Astrocyte (in vitro differentiated cells and primary cell): ENCODE results near the gene DUSP6. TPM values are rescaled to one million over a fixed set of nuclear protein-coding genes. Genes with fewer than 3 reads are reported as not detected.

ENCODE experiments used
- DNase-seq: peaks from one replicate; pipeline ENCODE4 v3.0.0-alpha.2; 2010; ENCODE audit warnings: low read depth
- FAIRE-seq: peaks from 2 replicates; lab custom pipeline; 2011; peaks lifted over from hg19 to GRCh38; lab: Jason Lieb, UNC
- H2AFZ ChIP-seq: 2 replicates; pipeline ENCODE4 v1.6.0; 2012; ENCODE audit warnings: low read depth, low read length, inconsistent platforms
- H3K27ac ChIP-seq: 2 replicates; pipeline ENCODE4 v1.5.1; 2011; ENCODE audit warnings: low read depth, low read length, inconsistent platforms
- H3K27me3 ChIP-seq: 2 replicates; pipeline ENCODE4 v1.6.0; 2011; ENCODE audit warnings: low read length, inconsistent platforms; ENCODE audit not compliant: insufficient read depth
- H3K36me3 ChIP-seq: 2 replicates; pipeline ENCODE4 v1.5.1; 2011; ENCODE audit warnings: low read length, inconsistent platforms; ENCODE audit not compliant: insufficient read depth
- H3K4me1 ChIP-seq: 2 replicates; pipeline ENCODE4 v1.5.1; 2011; ENCODE audit warnings: low read length, inconsistent platforms; ENCODE audit not compliant: insufficient read depth
- H3K4me2 ChIP-seq: 2 replicates; pipeline ENCODE4 v1.6.0; 2012; ENCODE audit warnings: low read length, inconsistent platforms
- H3K4me3 ChIP-seq: 2 replicates; pipeline ENCODE4 v1.5.1; 2011; ENCODE audit warnings: low read depth, mild to moderate bottlenecking, low read length, inconsistent platforms; ENCODE audit not compliant: insufficient read depth
- H3K79me2 ChIP-seq: 2 replicates; pipeline ENCODE4 v1.6.0; 2012; ENCODE audit warnings: mild to moderate bottlenecking, low read length, inconsistent platforms; ENCODE audit not compliant: insufficient read depth
- H3K9ac ChIP-seq: 2 replicates; pipeline ENCODE4 v1.6.0; 2012; ENCODE audit warnings: mild to moderate bottlenecking, low read length, inconsistent platforms
- H3K9me3 ChIP-seq: 2 replicates; pipeline ENCODE4 v1.5.1; 2012; ENCODE audit warnings: low read depth, mild to moderate bottlenecking, low read length, inconsistent platforms; ENCODE audit not compliant: insufficient read depth
- H4K20me1 ChIP-seq: 2 replicates; pipeline ENCODE4 v1.6.0; 2012; ENCODE audit warnings: low read length, inconsistent platforms; ENCODE audit not compliant: insufficient read depth
- H3K27ac Mint-ChIP-seq: one replicate; pipeline ENCODE4 v1.8.0; 2021; ENCODE audit warnings: mild to moderate bottlenecking, mixed read lengths; ENCODE audit not compliant: unreplicated experiment
- H3K27me3 Mint-ChIP-seq: one replicate; pipeline ENCODE4 v1.8.0; 2021; ENCODE audit warnings: low read depth, mixed read lengths; ENCODE audit not compliant: unreplicated experiment
- H3K36me3 Mint-ChIP-seq: one replicate; pipeline ENCODE4 v1.8.0; 2021; ENCODE audit warnings: low read depth, mixed read lengths; ENCODE audit not compliant: unreplicated experiment
- H3K4me1 Mint-ChIP-seq: one replicate; pipeline ENCODE4 v1.8.0; 2021; ENCODE audit warnings: low read depth, mixed read lengths; ENCODE audit not compliant: unreplicated experiment
- H3K4me3 Mint-ChIP-seq: one replicate; pipeline ENCODE4 v1.8.0; 2021; ENCODE audit warnings: mild to moderate bottlenecking, moderate library complexity, mixed read lengths; ENCODE audit not compliant: unreplicated experiment
- H3K9me3 Mint-ChIP-seq: one replicate; pipeline ENCODE4 v1.8.0; 2021; ENCODE audit warnings: mild to moderate bottlenecking, mixed read lengths; ENCODE audit not compliant: unreplicated experiment
- CTCF ChIP-seq: IDR thresholded peaks from 2 replicates; pipeline ENCODE4 v1.5.1; 2011; ENCODE audit warnings: low read depth, mild to moderate bottlenecking, inconsistent platforms, low read length, moderate library complexity; ENCODE audit not compliant: insufficient read depth
- EZH2 ChIP-seq: IDR thresholded peaks from 2 replicates; pipeline ENCODE4 v1.6.1; 2012; ENCODE audit warnings: mild to moderate bottlenecking, low read length, inconsistent platforms; ENCODE audit not compliant: insufficient read depth
- total RNA-seq: library from RNA; stranded (reverse); gene quantifications from 2 replicates; pipeline ENCODE4 v1.2.1, GENCODE V29; 2021

The DUSP6 gene
- total RNA-seq, 1 donor from 2014 or later: 63.0 TPM

- peak overlapping the region; percentile 79 for H2AFZ ChIP-seq
- FAIRE-seq (no peak), DNase-seq (peak; percentile 71)
- Mint-ChIP-seq H3K4me3 (peak overlapping the region; percentile 99), H3K27ac (peak overlapping the region; percentile 99), H3K36me3 (peaks cover 4% of the 10 kb centered on the region), H3K4me1 (peaks cover 20% of the 10 kb centered on the region), H3K9me3 (no peaks in the 10 kb centered on the region), H3K27me3 (no peaks in the 10 kb centered on the region)
- TF ChIP-seq EZH2: no peak
- TF ChIP-seq CTCF: no peak
- H3K27ac ChIP-seq: peak overlapping the region; percentile 93
- peak overlapping the region; percentile 94 for H3K4me2 ChIP-seq
- H3K4me3 ChIP-seq: peak overlapping the region; percentile 63
- peaks cover 35% of the 10 kb centered on the region for H3K4me1 ChIP-seq
- peaks cover 7% of the 10 kb centered on the region for H3K36me3 ChIP-seq
- peak overlapping the region; percentile 88 for H3K9ac ChIP-seq
- H4K20me1 ChIP-seq: peaks cover 29% of the 10 kb centered on the region
- no peaks in the 10 kb centered on the region for H3K9me3 ChIP-seq
- H3K79me2 ChIP-seq: peaks cover 50% of the 10 kb centered on the region
- H3K27me3 ChIP-seq: no peaks in the 10 kb centered on the region
Measured at GRCh38 chr12:89353823-89354611, 1.7 kb upstream of the DUSP6 start.

- peak overlapping the region; percentile 94 for H3K4me2 ChIP-seq
- peaks cover 24% of the 10 kb centered on the region for H3K4me1 Mint-ChIP-seq
- peak overlapping the region; percentile 93 for H3K27ac ChIP-seq
- H4K20me1 ChIP-seq: peaks cover 36% of the 10 kb centered on the region
- peak overlapping the region; percentile 99 for H3K27ac Mint-ChIP-seq
- peaks cover 4% of the 10 kb centered on the region for H3K36me3 Mint-ChIP-seq
- no peaks in the 10 kb centered on the region for H3K9me3 Mint-ChIP-seq
- H3K9me3 ChIP-seq: no peaks in the 10 kb centered on the region
- DNase-seq (peak; percentile 59), FAIRE-seq (no peak)
- H3K4me3 ChIP-seq: peak overlapping the region; percentile 63
- H3K4me3 Mint-ChIP-seq: peak overlapping the region; percentile 99
- H3K4me1 ChIP-seq: peaks cover 40% of the 10 kb centered on the region
- peak overlapping the region; percentile 88 for H3K9ac ChIP-seq
- TF ChIP-seq CTCF (no peak), EZH2 (no peak)
- H3K27me3 Mint-ChIP-seq: no peaks in the 10 kb centered on the region
- peak overlapping the region; percentile 79 for H2AFZ ChIP-seq
- H3K36me3 ChIP-seq: peaks cover 14% of the 10 kb centered on the region
- H3K27me3 ChIP-seq: no peaks in the 10 kb centered on the region
- peaks cover 57% of the 10 kb centered on the region for H3K79me2 ChIP-seq
Measured at GRCh38 chr12:89353188-89353822, 1.0 kb upstream of the DUSP6 start.

GRCh38 chr12:89352242-89352491 is 134 bp downstream of the DUSP6 start:
- peaks cover 4% of the 10 kb centered on the region for H3K36me3 Mint-ChIP-seq

More at GRCh38 chr12:89352242-89352491, 134 bp downstream of the DUSP6 start:
- Mint-ChIP-seq H3K4me1 (peaks cover 31% of the 10 kb centered on the region), H3K27ac (peak overlapping the region; percentile 99), H3K27me3 (no peaks in the 10 kb centered on the region), H3K4me3 (peak overlapping the region; percentile 99), H3K9me3 (no peaks in the 10 kb centered on the region)
- no peaks in the 10 kb centered on the region for H3K27me3 ChIP-seq
- peak overlapping the region; percentile 89 for H3K4me3 ChIP-seq
- peaks cover 69% of the 10 kb centered on the region for H3K79me2 ChIP-seq
- H3K4me2 ChIP-seq: peak overlapping the region; percentile 94
- peak overlapping the region; percentile 80 for H3K27ac ChIP-seq
- H2AFZ ChIP-seq: no peak overlapping the region
- FAIRE-seq: no peak
- H3K4me1 ChIP-seq: peaks cover 46% of the 10 kb centered on the region
- peaks cover 24% of the 10 kb centered on the region for H3K36me3 ChIP-seq
- no peak for DNase-seq
- H3K9me3 ChIP-seq: no peaks in the 10 kb centered on the region
- peak overlapping the region; percentile 91 for H3K9ac ChIP-seq
- H4K20me1 ChIP-seq: peaks cover 47% of the 10 kb centered on the region
- no peak for TF ChIP-seq CTCF
- TF ChIP-seq EZH2: no peak
